Fibroblast of the aortic adventitia (primary cell): Measurements from ENCODE around the gene GARNL3. TPM values are rescaled to one million over a fixed set of nuclear protein-coding genes. Genes with fewer than 3 reads are reported as not detected.

ENCODE experiments used
- DNase-seq: peaks from one replicate; pipeline ENCODE4 v3.0.0-alpha.2; 2010; ENCODE audit warnings: low read depth
- H3K4me3 ChIP-seq: 2 replicates; pipeline ENCODE4 v1.5.1; 2011; ENCODE audit warnings: low read depth, mild to moderate bottlenecking, control low read depth, low read length, moderate library complexity
- CTCF ChIP-seq: IDR thresholded peaks from 2 replicates; pipeline ENCODE4 v1.5.1; 2011; ENCODE audit warnings: mild to moderate bottlenecking, low read length, control low read depth, inconsistent platforms; ENCODE audit not compliant: insufficient read depth
- total RNA-seq: library from RNA; depleted of rRNA; stranded (reverse); fragments of >200 nt; gene quantifications from 2 replicates; pipeline ENCODE4 v1.2.3, GENCODE V29; 2012; ENCODE audit warnings: low replicate concordance

The GARNL3 gene
- total RNA-seq, 1 donor, result 2.5 TPM

GRCh38 chr9:127282611-127283010, 18.0 kb downstream of the GARNL3 start:
- H3K4me3 ChIP-seq, result no peak overlapping the region
- no peak for DNase-seq
- TF ChIP-seq CTCF, result no peak

DNA sequence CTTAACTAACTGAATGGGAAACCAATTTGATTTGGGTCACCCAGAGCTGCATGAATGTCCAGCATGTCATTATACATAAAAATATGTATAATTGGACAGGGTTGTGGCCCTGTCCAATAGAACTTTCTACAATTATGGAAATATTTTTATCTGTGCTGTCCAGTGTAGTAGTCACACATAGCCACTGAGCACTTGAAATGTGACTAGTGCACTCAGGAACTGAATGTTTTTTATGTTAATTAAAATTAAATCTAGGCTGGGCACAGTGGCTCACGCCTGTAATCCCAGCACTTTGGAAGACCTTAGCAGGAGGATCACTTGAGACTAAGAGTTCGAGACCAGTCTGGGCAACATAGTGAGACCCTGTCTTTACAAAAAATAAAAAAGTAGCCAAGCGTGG, 18.6 kb downstream of the GARNL3 start:
- DNase-seq, result no peak
- no peak overlapping the region for H3K4me3 ChIP-seq
- no peak for TF ChIP-seq CTCF

DNA sequence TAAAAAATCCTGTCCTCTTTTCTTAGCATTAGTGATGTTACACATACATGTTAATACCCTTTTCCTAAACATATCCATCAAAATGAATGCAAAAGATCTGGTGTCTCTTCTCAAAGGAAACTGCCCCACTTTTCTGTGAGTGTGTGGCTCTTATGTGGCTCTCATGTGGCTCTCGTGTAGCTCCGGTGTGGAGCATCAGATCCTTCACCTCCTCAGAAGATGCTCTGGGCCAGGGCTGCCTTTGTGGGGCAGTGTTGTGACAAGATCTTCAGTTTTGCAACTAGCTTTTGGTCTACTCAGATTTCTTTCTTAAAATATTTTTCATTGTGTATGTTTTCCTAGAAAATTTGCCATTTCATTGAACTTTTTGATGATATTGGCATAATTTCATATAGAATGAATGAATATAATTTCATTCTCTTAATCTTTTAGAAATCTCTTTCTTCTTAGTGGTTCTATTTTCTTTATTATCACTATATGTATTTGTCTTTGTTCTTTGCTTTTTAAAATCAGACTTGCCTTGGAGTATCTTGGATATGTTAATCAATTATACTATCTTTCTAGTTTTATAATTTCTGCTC, 19.4 kb downstream of the GARNL3 start:
- no peak overlapping the region for H3K4me3 ChIP-seq
- peak; percentile 66 for DNase-seq
- peak; percentile 57 for TF ChIP-seq CTCF

DNA sequence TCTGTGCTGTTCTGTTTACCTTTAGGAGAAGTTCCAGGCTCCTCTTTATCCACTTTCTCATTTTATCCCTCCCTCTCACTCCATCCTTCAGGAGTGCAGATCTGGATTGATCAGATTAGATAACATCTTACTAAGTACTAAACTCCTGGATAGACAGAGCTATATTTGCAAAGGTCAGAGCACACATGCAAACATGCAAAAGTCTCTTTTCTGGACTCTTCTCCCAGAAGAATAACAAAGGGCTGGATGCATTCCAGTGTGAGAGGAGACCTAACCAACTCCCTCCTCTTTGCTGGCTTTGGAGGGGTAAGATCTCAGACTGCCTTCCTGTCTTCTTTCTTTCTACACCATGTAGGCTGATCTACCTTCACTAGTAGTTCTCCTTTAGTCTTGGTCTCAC, 21.4 kb downstream of the GARNL3 start:
- TF ChIP-seq CTCF, result no peak
- DNase-seq, result peak; percentile 11

GRCh38 chr9:127290561-127291065, 26.0 kb downstream of the GARNL3 start:
- no peak for DNase-seq
- H3K4me3 ChIP-seq, result no peak overlapping the region
- no peak for TF ChIP-seq CTCF

More for the DNA sequence above, 21.4 kb downstream of the GARNL3 start:
- H3K4me3 ChIP-seq, result no peak overlapping the region

- TF ChIP-seq CTCF, result no peak
- no peak overlapping the region for H3K4me3 ChIP-seq
- no peak for DNase-seq
Measured at GRCh38 chr9:127291246-127291778, 26.7 kb downstream of the GARNL3 start.
